KG1 (cell line): ENCODE data around the gene TNRC6C.
"Not testable (repeated sequence)": the region's sequence is repeated elsewhere in the genome, so short reads cannot be mapped to it uniquely, and the experiment has no call there.

ENCODE experiments used
- DNase-seq: peaks from one replicate; lab custom pipeline; 2025; lab: John Stamatoyannopoulos, UW

The TNRC6C gene

GRCh38 chr17:77966476-77966875 is 8.0 kb downstream of the TNRC6C start:
- DNase-seq: no peak

DNA sequence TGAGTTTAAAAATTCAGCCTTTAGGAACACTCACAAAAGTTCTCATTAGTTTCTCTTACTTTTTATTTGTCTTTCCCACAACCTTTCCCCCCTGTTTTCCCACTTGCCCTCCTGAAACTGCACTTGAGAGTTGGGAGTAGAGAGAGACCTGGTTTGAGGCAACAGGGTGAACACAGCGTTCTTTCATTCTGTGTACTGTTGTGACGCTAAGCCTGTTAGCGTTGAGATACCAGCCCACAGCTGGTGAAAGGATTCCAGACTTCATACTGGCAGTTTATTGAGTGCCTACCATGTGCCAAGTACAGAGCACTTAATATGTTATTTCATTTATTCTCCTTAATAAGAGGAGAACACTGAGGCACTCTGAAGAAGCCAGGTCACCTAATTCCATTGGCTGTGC is 10.3 kb downstream of the TNRC6C start:
- DNase-seq: no peak

DNA sequence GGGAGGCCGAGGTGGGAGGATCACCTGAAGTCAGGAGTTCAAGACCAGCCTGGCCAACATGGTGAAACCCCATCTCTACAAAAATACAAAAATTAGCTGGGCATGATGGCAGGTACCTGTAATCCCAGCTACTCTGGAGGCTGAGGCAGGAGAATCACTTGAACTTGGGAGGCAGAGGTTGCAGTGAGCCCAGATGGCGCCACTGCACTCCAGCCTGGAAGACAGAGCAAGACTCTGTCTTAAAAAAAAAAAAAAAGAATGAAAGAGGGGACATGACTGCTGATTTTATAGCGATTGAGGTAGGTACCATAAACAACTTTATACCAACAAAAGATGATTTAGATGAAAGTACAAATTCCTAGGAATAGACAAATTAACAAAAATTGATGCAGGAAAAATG is 13.8 kb downstream of the TNRC6C start:
- DNase-seq: not testable (repeated sequence)

GRCh38 chr17:77973953-77974352 is 15.4 kb downstream of the TNRC6C start:
- no peak for DNase-seq

DNA sequence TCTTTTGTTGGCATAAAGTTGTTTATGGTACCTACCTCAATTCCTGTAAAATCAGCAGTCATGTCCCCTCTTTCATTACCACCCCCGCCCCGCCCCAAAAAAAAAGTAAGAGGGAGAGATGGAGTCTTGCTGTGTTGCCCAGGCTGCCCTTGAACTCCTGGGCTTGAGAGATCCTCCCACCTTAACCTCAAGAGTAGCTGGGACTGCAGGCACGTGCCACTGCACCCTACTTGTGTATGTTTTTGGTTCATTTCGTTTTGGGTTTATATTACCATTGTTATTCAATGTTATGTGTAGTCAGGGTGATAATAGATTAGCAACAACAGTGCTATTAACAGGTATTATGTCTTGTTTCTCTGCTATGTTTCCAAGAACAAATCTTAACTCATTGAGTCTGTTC is 15.9 kb downstream of the TNRC6C start:
- DNase-seq: no peak

- DNase-seq: not testable (repeated sequence)
Measured at GRCh38 chr17:77982430-77982829, 23.9 kb downstream of the TNRC6C start.

DNA sequence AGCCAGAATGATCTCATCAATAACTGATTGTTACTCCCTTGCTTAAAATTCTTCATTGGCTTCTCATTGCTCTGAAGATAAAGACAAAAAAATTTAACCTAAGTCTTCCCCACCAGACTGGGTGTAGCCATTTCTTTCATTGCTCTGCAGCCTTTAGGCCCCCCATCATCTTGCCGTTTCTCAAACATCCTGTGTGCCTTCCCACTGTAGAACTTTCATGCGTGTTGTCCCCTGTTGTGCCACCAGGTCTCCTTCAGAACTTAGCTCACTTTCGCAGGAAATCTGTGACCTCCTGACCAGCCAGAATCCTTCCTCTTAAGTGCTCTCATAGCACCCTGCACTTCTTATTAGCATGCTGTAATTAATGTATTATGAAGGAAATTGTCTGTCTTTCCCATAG is 31.8 kb downstream of the TNRC6C start:
- DNase-seq: no peak

DNA sequence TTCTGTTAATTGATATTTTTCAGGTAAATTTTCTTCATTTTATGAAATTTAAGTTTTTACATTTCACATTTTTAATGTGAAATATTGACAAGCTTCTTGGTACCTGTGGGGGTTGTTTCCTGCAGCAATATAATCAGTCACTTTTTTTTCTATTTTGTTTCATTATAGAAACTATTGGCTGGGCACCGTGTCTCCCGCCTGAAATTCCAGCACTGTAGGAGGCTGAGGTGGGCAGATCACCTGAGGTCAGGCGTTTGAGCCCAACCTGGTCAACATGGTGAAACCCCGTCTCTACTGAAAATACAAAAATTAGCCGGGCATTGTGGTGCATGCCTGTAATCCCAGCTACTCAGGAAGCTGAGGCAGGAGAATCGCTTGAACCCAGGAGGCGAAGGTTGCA is 35.2 kb downstream of the TNRC6C start:
- not testable (repeated sequence) for DNase-seq

DNA sequence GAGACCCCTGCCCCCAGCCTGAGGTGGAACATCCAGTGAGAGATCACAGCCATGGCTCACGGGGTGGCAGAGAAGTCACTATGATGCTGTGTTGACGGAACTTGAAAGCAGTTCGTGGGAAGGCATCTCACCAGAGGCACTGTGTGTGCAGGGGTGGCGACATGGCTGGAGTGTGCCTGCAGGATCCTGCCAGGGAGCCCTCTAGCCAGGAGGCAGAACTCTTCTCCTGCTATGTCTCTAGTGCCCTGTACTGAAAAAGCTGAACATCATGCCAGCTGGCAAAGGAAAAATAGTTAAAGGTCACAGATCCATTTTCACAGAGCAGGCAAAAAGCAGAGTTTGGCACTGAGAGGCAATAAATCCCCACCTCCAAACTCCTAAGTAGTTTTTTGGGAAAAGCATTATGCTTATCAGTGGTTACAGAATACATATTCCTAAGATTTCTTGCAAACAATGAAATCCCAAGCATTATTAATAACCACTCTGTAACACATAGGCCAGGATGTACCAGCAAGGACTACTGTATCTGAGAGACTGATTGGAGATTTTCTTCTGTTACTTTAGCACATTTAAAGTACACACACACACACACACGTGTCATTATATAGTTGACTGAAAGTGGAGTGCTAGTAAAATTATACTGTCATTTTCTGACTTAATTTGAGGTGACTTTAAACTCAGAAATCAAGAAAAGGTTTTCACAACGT is 36.8 kb downstream of the TNRC6C start:
- DNase-seq: no peak

DNA sequence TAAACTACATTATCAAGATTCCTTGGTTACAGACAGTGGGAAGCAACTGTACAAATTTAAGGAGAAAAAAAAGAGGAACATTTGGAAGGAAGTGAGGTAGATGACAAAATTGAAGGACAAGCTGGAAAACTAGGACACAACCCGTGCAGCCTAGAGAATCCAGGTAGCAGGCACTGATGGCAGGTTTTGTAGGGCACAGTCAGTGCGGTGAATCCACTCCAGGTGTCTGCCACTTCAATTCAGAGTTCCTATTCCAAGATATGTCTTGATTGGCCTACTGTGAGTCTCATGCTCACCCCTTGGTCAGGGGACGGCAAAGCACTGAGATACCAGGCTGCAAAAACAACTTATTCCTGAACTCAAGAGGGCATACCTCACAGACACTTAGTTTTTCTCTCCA is 37.8 kb downstream of the TNRC6C start:
- DNase-seq: no peak

- DNase-seq: no peak
Measured at GRCh38 chr17:77999413-78000173, 41.1 kb downstream of the TNRC6C start.

GRCh38 chr17:78000341-78000740 is 41.8 kb downstream of the TNRC6C start:
- no peak for DNase-seq

DNA sequence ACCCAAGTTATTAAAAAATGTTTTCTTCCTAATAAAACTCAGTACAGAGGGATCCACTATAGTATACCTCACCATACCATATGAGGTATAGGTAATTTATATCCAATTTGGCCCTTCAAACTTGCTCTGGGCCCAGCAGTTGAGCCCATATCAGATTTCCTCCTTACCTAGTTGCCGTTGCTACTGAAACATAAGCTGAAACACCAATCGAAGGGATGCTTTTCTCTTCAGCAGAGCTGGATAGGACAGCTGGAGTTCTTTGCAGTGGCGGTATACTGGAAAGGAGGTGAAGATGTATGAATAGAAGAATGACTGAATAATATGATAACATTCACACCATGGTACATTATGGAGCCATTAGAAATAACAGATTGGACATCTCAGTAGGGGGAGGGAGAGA is 42.7 kb downstream of the TNRC6C start:
- DNase-seq: no peak

GRCh38 chr17:78001612-78002011 is 43.1 kb downstream of the TNRC6C start:
- no peak for DNase-seq

DNA sequence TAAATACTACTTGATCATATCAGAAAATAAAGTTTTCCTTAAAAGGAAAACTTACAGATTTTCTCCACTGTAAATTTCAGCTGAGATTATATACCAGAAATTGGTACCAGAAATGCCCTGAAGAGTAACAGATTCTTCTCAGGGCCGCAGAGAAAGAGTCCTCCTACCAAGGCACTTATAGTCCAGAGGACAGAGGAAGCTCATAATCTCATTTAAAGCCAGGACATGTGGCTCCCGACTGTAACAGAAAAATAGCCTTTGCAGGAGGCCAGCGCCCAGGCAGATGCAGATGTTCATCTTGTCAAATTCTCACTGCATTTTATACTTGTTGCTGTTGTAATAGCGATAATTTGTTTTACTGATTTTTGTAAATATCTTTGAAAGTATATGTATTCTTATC is 43.7 kb downstream of the TNRC6C start:
- DNase-seq: no peak

- DNase-seq: no peak
Measured at GRCh38 chr17:78005452-78006171, 47.1 kb downstream of the TNRC6C start.

DNA sequence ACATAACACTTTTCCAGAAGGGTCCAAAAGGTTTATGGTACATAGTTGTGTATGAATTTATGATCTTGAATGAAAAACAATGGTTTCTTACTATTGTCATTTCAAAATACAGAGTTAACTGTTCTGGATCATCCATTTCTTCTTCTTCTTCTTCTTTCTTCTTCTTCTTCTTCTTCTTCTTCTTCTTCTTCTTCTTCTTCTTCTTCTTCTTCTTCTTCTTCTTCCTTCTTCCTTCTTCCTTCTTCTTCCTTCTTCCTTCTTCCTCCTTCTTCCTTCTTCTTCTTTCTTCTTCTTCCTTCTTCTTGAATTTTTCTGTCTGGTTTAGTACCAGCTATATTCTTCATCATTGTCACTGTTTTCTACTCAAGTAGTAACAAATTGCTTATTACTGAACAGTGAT is 47.8 kb downstream of the TNRC6C start:
- no peak for DNase-seq

GRCh38 chr17:78007647-78008046 is 49.1 kb downstream of the TNRC6C start:
- no peak for DNase-seq

DNA sequence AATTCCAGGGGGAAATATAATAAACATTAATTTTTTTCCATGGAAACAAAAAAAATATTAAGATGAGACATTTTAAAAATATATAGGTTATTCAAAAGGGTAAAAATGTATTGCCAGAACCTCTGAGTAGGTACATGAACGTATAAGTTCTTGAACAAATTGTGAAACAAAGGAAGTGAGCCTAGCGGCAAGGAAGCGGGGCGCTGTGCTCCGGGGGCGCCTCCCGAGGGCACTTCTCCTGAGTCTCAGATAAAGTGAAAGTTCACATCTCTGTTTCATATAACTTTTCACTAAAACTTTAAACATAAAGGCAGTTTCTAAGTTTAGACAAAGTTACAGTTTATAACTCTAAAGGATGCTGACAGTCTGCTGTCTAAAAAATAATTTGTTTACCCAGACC is 52.3 kb downstream of the TNRC6C start:
- peak; percentile 11 for DNase-seq

GRCh38 chr17:78012428-78012827 is 53.9 kb downstream of the TNRC6C start:
- DNase-seq: no peak

- peak; percentile 58 for DNase-seq
Measured at GRCh38 chr17:78013683-78014467, 55.4 kb downstream of the TNRC6C start.

DNA sequence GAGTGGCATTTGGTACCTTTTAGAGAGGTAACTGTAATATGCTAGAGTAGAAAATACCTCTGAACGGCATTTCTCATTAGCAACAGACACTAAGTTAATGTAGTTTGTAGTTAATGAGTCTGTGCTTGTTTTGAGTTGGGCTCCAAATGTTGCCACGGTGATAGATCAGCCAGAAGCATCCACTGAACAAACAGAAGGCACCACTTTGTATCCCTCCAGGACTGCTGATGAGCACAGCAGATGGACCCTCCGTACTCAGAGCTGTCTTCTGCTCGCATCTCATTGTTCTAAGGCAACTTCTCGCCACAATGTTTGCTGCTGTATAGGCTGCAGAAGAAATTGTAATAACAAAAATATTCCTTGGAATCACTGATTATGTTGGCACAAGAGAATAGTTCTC is 56.1 kb downstream of the TNRC6C start:
- no peak for DNase-seq
